ENCODE data around the gene TRIM44.

Gene TRIM44

DNA sequence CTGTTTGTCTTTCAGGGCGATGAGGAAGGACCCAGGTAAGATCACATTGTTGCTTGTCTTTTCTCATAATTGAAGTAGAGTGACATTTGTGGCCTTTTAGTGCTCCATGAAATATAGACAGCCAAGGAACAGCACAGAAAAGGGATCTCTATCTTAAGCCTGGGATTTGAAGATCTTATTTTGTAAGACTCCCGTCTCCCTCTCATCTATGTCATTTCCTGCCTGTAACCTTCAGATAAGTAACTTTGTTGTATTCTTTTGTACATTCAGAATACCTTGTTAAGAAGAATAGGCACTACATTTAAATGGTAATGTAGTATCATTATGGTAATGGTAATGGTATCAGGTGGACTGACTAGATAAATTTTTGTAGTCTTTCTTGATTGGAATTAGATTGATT is 72.8 kb downstream of the TRIM44 start:
- TF ChIP-seq, protein P1, sequence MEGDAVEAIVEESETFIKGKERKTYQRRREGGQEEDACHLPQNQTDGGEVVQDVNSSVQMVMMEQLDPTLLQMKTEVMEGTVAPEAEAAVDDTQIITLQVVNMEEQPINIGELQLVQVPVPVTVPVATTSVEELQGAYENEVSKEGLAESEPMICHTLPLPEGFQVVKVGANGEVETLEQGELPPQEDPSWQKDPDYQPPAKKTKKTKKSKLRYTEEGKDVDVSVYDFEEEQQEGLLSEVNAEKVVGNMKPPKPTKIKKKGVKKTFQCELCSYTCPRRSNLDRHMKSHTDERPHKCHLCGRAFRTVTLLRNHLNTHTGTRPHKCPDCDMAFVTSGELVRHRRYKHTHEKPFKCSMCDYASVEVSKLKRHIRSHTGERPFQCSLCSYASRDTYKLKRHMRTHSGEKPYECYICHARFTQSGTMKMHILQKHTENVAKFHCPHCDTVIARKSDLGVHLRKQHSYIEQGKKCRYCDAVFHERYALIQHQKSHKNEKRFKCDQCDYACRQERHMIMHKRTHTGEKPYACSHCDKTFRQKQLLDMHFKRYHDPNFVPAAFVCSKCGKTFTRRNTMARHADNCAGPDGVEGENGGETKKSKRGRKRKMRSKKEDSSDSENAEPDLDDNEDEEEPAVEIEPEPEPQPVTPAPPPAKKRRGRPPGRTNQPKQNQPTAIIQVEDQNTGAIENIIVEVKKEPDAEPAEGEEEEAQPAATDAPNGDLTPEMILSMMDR (conservative IDR thresholded peaks at IDR 0.05; ENCODE audit: control insufficient read depth, insufficient read depth, low read depth, low read length) = no peak
- no peak for DNase-seq (ENCODE audit: low read depth)
- no peak overlapping the region for H3K4me3 ChIP-seq (ENCODE audit: control insufficient read depth, low read depth, low read length)

DNA sequence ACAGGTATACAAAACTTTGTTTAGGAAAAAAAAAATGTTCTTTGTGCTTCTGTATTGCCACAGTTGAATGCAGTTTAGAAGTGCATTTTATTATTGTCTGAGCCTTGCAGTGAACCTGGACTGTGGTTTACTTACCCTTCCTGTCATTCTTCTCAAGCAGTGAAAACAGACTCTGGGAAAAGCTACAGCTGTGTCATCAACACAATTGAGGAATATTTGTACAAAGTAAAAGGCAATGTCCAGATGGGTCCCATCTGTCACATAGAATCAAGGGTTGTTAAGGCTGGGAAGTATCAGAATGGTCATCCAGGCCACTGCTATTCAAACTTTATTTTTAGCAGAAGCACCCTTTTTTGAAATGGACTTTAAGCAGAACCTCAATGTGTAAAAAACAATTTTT is 73.3 kb downstream of the TRIM44 start:
- no peak for DNase-seq (ENCODE audit: low read depth)

DNA sequence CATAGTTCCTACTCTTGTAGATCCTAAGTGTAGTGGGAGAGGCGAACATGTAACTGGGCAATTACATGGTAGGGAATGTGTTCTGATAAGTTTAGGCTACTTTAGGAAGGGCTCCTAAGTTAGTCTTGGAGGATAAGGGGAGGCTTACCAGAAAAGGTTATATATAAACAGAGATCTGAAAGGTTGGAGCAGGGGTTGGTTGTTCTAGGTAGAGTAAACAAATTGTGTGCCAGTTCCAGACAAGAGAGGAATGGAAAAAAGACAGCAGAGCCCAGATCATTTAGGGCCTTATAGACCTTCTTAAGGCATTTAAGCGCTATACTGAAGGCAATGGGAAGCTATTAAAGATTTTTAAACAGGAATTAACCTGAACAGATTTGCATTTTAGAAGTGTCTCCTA is 74.4 kb downstream of the TRIM44 start:
- H3K4me3 ChIP-seq (ENCODE audit: control insufficient read depth, low read depth, low read length) = no peak overlapping the region
- TF ChIP-seq, protein P1 (conservative IDR thresholded peaks at IDR 0.05; ENCODE audit: control insufficient read depth, insufficient read depth, low read depth, low read length) = no peak
- DNase-seq (ENCODE audit: low read depth) = no peak

More for the DNA sequence above, 73.3 kb downstream of the TRIM44 start:
- H3K4me3 ChIP-seq (ENCODE audit: control insufficient read depth, low read depth, low read length) = no peak overlapping the region
- TF ChIP-seq, protein P1 (conservative IDR thresholded peaks at IDR 0.05; ENCODE audit: control insufficient read depth, insufficient read depth, low read depth, low read length) = no peak

DNA sequence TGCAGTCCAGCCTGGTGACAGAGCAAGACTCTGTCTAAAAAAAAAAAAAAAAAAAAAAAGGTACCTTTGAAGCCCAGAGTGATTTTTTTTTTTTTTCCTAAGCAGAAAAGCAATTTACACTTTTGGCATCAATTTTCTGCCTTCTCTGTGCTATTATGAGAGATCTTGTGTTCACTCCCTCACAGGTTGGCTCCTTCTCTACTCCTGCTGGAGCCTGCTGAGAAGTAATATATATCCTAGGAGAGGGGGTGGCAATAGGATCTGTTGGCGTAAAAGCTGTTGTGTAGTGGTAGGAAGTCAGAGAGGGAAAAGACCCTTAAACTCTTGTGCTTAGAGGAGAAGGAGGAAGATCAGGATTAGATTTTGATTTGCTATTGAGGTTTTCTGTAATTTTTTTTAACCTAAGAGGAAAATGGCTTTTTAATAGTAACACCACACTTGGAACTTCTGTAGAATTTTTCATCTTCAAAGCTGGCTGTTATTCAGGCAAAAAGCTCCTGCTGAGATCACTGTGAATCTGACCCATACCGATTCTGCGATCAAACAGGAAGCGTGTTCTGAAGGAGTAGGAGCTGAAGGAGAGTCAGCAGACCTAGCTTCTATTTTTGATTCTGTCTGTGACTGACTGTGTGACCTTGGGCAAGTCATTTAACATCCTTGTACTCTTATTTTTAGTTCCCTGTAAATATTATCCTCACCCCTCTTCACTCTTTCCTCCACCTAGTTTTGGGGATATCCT is 77.7 kb downstream of the TRIM44 start:
- TF ChIP-seq, protein P1 (conservative IDR thresholded peaks at IDR 0.05; ENCODE audit: control insufficient read depth, insufficient read depth, low read depth, low read length) = no peak
- no peak overlapping the region for H3K4me3 ChIP-seq (ENCODE audit: control insufficient read depth, low read depth, low read length)
- DNase-seq (ENCODE audit: low read depth) = no peak

DNA sequence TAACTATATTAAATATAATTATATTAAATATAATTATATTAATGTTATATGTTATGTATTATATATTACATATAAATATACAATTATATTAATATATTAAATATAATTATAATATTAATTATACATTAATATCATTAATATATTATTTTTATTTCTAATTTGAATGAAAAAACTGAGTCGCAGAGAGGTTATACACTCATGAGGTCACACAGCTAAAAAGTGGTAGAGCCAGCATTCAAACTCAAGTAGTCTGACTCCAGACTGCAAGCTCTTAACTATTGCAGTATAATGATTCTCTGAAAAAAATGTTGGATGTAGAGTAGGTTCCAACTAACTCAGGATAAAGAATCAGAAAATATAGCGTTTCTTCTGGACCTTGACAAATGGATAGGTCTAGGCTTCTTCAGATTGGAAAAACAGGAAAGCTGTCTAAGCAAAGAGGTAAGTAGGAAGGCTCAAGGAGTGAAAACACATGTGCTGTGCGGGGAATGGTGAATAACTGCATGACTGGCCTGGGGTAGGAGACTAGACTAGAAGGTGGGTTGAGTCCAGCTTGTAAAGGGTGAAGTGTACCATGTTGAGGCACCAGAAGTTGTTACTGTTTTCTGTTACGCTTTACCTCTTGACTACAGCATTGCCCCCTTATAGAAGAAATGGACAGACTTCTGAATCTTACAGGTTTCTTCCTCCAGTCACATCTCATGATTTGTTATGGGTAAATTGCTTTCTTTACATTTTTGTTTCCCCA is 80.3 kb downstream of the TRIM44 start:
- TF ChIP-seq, protein P1 (conservative IDR thresholded peaks at IDR 0.05; ENCODE audit: control insufficient read depth, insufficient read depth, low read depth, low read length) = no peak
- DNase-seq (ENCODE audit: low read depth) = no peak
- H3K4me3 ChIP-seq (ENCODE audit: control insufficient read depth, low read depth, low read length) = no peak overlapping the region

DNA sequence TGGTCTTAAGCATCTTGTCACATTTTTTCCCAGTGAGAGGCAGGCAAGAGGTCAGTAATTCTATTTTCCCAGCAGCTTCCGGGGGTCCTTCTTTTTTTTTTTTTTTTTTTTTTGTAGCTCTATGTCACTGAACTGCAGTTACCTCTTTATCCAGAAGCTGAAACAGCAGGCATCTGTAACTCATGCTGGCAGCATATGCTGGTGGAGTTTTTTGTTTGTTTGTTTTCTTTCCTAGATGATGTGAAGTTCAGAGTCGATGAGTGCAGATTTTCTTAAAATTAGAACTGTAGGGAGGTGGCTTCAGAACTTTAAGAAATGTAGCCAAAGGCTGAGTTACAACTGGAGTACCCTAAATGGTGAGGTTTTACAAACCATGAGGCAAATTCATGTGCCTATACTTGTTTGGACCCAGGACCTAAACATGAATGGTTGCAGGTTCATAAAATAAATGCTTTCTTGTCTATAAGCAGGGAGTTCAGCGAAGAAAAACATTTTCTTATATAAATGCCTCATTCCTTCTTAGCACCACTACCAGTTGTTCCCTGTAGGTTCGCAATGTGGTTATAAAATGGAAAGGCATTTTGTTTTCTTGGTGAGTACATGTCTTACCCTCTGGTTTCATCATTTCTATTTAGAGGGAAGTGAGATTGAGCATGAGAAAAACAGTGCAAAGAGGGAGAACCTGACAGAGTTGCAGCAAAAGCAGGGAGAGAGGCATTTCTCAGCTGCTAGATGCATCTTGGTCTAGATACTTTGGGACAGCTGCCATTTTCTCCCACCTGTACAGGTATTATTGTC is 84.0 kb downstream of the TRIM44 start:
- peak; percentile 26 for DNase-seq (ENCODE audit: low read depth)
- TF ChIP-seq, protein P1 (conservative IDR thresholded peaks at IDR 0.05; ENCODE audit: control insufficient read depth, insufficient read depth, low read depth, low read length) = no peak
- H3K4me3 ChIP-seq (ENCODE audit: control insufficient read depth, low read depth, low read length) = no peak overlapping the region
